ENCODE results near the gene MTMR4.
"Not testable (repeated sequence)": the region's sequence is repeated elsewhere in the genome, so short reads cannot be mapped to it uniquely, and the experiment has no call there.

MTMR4 gene
- total RNA-seq, result 93.7 to 147 (median 134) reads per million in 4 experiments

DNA sequence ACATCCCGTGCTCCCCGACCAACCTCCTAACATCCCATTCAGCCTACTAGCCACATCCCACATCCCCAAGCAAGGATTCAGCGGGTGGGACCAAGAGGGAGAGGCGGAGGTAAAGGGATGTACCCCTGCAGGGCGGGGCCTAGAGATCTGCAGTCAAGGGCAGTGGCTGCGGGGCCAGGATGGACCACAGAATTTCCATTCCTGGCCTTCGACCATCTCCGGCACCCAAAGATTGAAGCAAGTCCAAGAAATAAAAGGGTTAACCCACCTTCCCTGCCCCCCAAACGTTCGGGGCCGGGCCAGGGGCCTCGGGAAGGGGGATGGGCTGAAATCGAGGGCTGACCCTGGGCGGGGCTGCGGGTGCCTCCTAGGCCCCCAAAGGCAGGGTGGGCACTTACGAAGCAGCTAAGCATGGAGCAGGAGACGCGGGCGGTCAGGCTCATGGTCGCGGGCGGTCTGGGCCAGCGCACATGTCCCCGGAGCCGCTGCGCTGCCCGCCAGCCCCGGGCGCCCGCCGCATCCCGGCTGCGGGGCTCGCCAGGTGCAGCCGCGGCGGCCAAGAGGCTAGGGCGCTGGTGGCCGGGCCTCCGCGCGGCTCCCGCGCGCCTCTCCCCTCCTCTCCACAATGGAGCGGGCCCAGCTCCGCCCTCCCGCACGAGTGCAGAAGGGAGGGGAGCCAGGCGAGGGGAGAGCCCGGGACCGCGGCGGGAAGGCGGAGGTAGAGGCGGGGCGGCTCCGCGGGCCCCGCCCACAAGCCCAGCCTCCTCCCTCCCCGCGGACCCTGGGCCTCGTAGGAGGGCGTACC, at the start of gene MTMR4:
MTMR4 (minus strand) TSS at position 674 of the 805 bp plus-strand sequence; CDS start at position 443, 231 bp downstream.
- peak; percentile 70 for DNase-seq

DNA sequence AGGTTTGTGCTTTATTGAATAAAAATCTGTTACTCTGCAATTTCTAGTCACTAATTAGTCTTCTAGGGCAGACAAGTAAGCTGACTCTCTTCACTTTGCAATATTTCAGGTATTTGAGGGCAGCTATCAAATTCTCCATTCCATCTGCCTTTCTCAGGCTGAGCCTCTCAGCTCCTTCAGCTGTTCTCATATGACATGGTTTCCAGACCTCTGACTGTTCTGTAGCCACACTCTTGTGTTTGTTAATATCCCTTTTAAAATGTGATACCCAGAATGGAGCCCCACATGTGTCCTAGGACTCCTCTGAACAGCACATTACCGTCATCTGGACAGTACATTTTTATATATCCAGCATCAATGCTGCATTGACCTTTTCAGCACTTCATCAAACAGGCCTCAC, 46.1 kb upstream of the MTMR4 start:
- no peak for DNase-seq

DNA sequence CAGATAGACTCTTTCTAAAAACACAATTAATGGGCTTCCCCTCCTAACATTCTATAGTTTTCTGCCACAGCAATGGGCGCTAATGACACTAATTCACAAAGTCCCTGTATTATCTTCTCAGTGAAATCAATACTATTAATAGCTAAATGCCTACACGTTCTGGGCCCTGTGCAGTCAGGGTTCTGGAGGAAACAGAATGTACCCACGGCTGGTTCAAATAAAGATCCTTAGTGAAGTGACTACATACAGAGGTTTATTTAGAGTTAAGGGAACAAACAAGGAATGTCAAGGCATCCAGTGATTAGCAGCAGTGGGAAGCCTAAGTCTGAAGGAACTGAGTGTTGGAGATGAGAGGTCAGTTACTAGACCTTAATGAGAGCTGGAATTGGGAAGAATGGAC, 43.5 kb upstream of the MTMR4 start:
- no peak for DNase-seq

DNA sequence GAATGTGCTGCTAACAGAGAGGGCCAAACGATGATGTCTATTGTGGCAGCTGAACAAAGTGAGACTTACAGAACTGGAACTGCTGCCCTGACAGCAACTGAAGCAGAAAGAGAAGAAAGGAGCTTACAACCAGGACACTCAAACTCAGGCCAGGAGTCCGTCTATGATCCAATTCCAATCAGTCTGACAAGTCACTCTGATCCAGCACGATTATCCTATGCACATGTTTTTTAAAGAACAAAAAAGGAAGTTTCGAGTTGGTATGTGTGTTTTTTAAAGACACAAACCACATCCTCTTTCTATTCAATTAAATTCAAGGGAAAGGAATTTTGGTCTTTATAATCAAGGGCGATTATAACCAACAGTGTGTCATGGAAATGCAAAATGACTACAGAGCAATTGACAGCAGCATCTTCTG, 42.4 kb upstream of the MTMR4 start:
- no peak for DNase-seq

DNA sequence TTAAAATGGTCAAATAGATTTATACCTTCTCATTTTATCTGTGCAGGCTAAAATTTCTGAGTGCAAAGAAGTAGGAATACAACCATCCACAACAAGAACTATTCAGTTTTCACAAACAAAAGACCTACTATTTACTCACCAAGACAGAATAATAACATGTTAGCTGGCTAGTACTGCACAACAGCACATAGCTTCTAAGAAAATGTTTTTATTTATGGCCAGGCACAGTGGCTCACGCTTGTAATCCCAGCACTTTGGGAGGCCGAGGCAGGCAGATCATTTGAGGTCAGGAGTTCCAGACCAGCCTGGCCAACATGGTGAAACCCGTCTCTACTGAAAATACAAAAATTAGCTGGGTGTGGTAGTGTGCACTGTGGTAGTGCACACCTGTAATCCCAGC, 40.7 kb upstream of the MTMR4 start:
- not testable (repeated sequence) for DNase-seq

DNA sequence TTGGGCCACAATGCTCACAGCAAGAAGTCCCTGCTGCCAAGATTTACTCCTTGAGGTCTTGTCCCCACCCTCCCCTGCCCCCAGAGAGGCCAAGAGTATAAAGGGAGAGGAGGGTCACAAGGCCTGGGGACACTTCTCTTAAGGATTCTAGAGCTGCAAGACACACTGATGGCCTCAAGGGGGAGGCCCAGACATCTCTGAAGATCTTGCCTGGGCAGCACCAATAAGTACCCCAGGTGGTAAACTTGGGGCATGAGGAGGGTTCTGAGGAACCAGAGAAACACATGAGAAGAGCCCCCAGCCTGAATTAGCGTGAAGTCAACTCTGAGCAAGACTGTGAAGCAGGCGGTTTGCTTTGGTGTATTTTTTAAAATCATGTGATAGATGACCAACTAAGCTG, 26.8 kb upstream of the MTMR4 start:
- DNase-seq, result no peak

DNA sequence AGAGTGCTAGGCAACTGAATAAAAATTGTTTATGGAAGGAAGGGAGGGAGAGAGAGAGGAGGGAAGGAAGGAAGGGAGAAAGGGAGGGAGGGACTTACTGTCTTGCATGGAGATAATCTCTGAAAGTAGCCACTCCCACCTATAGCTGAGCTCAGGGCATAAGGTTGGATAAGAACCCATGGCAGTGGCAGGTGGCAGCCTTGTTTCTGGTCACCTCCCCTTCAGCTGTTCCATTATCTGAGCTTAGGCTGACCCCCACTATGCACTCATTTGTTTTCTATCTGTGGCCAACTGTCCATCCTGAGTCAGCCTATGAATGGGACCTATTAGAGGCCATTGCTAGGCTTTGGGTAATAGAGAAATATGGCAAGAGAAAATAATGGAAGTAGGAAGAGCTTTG, 25.3 kb upstream of the MTMR4 start:
- DNase-seq, result no peak

DNA sequence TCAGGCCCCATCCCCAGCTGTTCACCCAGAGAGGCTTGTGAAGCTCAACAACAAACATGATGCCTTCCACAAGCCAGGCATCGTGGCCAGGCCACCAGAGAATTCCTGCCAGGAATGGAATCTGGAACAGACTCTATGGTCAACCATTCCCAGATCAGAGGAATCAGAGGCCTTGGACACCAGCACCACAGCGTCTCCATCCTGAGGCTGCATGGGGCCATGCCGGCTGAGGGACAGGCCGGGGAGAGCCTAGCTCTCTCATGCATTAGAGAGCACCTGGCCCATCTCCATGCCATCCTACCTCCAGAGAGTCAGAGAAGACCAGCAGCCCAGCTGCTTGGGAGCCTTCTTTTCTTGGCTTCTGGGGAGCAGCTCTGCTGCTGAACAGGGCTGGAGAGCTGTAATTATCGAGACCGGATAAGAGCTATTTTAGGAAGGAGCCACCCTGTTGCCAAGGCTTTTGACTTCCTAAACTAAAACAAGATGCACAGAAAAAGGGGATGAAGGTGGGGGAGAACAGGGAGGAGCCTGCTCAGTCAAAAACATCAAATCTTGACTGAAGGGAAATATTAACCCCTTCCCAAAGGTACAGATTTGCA, 24.5 kb upstream of the MTMR4 start:
- no peak for DNase-seq

DNA sequence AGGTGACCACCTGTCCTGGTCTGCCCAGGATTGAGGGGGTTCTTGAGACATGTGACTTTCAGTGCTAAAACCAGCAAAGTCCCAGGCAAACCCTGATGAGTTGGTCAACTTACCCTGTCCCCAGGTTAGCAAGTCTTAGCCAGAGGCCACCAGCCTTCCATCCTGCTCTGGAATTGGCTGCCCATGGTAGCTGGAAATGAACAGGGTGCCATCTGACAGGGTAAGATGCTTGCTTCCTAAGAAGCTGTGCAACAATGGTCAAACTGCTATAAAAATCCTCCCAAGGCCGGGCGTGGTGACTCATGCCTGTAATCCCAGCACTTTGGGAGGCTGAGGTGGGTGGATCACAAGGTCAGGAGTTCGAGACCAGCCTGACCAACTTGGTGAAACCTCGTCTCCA, 22.8 kb upstream of the MTMR4 start:
- DNase-seq, result no peak

DNA sequence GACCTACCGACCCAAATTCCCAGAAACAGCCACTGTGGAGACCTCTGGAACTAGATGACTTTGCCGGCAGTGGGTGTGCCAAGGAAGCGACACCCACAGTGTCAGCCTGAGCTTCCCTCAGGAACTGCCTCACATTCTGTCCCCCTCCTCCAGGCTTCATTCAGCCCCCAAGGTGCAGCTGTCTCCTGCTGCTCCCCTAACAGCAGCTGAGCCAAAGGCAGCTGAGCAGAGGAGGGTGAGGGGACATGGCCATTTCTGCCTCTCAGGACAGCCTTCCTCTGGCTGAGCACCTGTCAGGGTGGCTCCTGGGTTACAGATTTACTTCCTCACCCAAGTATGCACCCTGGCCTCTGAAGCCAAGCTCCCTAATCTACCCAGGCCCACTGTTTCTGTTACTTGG, 22.1 kb upstream of the MTMR4 start:
- DNase-seq, result no peak

DNA sequence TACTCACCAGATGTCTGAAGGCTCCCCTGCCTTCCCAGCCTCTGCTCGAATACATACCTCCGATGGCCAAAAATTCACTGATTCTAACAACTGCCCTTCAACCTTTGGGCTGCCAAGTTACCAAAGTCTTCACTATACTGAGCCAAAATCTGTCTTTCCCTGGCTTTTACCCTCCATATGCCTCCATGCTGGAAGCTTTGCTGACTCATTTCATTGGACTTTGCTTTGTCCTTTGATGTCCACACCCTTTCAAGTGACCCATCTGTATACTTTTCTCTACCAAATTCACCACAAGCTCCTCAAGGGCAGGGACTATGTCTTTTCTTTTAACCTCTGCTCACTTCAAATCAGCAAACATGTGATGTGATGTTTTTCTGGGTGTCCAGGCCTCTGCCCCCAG, 21.0 kb upstream of the MTMR4 start:
- no peak for DNase-seq

DNA sequence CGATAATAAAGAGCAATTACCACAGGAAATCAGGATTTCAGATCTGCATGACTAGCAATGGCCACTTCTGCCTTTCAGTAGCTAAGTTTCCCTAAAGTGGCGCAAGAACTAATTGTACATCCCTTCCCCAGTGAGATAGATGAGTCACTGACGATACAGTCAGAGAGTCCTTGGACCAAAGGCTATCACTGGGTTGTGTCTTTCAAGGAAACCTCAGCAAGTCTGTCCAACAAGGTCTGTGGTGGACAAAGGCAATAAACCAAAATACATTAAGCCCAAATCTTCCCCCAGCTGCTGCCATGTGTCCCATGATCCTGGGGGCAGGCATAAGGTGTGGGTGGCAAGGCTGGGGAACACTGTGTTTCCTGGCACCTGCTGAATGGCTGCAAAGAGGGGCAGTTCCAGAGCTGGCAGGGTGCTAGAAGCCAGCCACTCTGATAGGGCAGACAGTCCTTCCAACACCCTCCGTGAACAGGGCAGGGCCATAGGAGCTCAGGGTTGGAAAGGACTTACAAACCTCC, 20.5 kb upstream of the MTMR4 start:
- no peak for DNase-seq

DNA sequence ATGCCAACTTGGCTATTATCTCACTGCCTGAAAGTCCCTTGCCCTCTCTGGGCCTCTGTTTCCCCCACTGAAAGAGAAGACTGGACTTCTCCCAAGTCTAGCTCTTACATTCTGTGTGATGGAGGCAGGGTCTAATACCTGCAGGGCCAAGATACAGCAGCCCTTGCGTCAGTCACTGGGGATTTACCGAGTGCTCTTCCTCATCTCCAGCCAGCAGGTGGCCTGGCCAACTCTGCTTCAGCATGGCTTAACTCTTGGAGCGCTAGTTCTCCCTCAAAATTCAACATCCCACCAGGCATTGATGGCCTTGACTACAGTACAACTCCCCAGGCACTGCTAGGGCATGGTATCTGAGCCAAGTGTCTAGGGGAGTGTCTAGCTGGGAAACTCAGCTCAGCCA, 19.9 kb upstream of the MTMR4 start:
- no peak for DNase-seq

DNA sequence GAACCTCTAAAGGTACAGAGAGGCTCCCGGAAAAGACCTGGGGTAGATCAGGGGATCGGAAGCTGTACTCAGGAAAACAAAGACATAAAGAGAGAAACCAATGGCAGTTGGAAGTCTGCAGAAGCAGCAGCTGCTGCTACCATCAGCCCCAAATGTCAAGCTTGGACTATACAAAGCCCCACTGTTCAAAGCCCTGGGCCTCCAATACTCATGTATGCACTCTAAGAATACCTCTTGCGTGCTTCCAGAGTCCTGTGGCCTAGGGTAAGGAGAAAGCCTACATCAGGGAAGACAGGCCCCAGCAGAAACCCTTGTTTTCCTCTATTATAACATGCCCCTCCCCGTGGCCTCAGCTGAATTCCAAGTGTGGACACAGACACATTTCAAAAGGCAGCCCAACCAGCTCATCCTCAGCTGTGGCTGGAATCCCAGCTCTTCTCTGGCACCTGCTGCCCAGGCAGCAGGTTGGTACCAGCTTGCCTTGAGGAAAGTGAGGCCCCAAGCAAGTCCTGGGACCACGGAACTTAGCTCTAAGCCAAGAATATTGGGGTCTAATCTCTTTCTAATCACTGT, 19.3 kb upstream of the MTMR4 start:
- DNase-seq, result no peak

DNA sequence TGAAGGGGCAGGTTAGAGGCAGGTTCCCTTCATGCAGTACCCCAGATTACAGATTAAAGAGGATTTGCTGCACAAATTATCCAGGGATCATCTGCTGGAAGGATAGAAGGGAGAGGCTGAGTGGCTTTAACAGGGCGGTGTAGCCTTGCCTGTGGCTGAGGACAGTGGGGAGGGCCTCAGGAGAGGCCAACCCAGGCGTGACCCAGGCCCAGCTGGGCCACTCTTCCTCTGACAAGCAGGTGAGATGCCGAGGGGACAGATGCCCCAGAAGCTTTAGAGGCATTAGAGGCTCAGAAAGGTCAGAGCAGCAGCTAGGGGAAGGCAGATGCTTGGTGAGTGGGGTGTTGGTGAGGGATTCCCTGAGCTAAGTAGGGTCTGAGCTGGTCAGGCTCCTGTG, 18.1 kb upstream of the MTMR4 start:
- no peak for DNase-seq

DNA sequence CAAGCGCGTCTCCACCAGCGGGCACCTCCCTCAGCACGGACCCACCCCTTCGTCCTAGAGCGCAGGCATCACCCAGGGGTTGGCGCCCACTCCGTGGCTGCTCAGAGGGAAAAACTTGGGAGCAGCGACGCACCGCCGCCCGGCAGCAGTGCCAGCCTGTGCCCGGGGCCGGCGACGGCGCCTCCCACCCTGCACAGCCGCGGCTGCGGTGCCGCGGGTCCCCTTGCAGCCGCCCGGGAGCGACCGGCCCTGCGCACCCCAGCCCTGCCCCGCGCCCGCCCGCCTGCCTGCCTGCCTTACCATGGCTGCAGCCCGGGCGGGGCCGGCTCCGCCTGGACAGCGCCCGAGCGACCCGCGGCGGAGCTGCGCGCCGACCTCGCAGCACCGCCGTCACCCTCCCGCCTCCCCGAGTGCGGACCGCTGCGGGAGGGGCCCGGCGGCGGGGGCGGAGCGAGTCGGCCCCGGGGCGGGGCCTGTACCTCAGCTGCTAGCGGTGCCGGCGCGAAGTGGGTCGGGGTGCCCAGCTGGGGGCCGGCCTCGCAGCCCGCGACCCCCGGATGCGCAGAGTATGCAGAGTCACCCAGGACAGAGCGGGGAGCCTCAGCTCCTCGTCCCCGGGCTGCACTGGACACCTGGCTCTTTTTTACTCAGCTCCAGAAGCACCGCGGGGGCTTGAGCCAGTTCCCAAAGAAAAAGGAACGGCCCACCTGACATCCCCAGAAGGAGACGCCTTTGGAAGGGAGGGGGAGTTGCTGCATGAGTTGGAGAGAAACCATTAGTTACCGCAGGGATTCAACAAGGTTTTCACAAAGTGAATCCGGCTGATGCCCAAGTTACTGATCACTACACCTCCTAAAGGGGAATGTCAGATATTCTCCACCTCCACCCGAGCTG, 17.5 kb upstream of the MTMR4 start:
- DNase-seq, result peak; percentile 46

DNA sequence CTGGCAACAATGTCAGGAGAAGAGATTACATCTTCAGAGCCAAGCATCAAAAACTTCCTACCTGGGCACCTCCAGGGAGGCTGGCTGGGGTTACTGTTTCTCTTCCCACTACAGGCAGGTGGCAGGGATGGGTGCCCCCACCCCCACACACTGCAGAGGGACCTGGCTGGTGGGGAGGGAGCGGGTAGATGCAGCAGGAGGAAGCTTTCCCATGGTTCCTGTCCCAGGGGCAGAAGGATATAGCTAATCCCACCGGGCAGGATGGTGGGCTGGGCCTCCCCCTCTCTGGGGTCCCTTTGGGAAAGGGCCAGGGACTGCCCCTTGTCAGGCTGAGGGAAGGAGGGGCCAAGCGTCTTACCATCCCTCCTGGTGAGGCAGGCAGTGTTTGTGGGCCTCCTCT, 16.7 kb upstream of the MTMR4 start:
- DNase-seq, result no peak

DNA sequence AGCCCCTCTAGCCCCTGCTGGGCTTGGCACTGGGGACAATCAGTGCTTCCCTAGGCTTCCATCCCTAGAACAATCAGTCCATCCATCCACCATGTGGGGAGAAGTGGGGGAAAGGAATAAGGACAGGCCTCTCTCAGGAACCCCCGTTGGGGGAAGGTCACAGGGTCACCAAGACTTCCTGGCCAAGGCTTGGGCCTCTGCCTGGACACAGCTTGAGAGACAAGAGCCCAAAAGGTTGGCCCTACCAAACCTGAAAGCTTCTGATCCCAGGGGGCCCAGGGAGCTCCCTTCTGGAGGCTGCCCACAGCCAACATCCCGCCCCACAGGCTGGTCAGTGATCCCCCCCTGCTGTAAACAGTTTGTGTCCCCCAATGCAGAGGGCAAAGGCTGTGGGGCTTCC, 16.2 kb upstream of the MTMR4 start:
- DNase-seq, result no peak

DNA sequence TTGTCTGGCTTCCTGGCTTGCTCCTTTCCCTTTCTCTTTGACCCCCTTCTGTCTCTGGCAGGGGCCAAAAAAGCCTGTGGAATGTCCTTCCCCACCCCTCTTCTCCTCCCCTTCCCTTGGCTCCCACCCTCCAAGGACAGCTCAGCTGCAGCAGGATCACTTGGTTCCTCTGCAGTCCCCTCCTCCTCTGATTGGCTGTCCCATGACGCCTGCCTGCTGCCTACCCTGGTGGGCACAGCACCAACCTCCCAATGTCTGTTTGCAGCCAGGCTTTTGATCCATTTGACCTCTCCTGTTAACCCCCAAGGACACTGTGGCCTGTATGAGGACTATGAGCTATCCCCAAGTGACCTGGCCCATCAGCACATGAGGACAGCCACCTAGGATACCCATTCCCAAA, 14.8 kb upstream of the MTMR4 start:
- no peak for DNase-seq

DNA sequence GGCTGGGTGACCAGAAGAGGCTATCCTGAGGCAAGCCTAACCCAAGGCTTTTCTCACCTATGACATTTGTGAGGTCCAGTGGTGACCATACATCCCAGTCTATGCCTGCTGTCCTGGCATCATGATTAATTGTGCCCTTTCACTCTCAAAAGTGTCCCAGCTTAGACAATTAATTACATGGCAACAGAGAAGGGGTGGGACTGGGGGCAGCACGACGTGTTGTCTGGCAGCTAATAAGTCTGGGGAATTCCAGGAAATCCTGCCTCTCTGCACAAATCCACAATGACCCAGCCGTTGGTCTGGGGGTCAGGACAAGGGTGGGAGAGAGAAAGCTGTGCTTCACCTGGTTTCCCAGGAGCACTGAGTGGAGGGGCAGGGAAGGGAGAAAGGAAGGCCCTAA, 14.0 kb upstream of the MTMR4 start:
- no peak for DNase-seq

DNA sequence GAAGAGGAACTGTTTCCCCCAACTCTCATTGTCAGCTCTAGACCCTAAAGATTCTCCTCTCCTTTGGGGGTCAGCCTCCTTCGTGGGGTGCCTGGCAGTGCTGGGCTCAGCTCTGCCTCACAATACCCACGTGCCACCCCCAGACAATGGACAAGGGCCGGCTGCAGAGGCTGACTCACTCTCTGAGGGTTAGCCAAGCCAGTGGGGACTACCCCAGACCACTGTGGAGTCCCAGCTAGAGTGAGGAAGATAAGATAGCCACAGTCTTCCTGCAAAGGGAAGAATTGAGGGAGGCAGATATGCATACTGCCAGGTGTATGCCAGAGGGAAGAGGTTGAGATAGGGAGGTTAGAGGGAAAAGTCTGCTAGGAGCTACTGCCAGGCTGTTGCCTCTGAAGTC, 13.5 kb upstream of the MTMR4 start:
- no peak for DNase-seq

DNA sequence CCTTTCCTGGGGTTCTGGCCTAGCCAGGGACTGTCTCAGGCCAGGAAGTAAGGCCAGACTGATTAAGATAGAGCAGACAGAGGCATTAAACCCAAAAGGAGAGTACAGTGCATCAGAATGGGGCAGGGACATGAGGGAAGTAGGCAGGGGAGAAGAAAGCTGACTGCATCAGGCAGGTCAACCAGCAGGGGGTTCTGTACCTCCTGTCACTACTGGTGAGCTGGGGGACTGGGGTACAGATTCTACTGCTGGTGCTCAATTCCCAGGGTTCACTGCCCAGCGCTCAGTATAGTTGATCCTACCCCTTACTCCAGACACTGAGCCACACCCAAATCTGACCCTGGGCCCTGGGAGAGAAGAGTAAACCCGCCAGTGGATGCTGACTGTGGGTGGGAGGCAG, 12.9 kb upstream of the MTMR4 start:
- no peak for DNase-seq

DNA sequence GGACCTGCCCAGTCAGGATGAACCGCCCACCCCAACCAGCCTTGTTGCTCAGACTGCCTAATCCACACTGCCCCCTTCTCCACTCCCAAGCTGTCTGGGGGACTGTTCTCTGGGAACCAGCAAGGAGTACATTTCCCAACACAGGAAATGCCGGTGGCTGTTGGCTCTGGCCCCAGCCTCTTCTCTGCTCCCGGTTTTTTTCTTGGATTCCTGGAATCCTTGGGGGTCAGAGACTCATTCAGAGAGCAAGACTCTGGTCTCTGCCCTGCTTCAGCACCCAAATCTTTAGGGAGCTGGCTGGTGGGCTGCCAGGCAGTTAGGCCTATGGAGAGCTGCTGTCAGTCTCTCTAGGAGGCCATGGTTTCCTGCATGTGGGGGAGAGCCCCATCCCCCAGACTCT, 10.8 kb upstream of the MTMR4 start:
- DNase-seq, result no peak
